Chondrocyte (in vitro differentiated cells): Measurements from ENCODE around the gene S100A10. TPM values are rescaled to one million over a fixed set of nuclear protein-coding genes. Genes with fewer than 3 reads are reported as not detected.
A peak's percentile ranks its signal among the peaks of the same experiment; 100 is the strongest.

ENCODE experiments used
- DNase-seq: peaks from one replicate; pipeline ENCODE4 v3.0.0; 2021; ENCODE audit warnings: mixed read lengths, low spot score
- H3K27ac Mint-ChIP-seq: one replicate; pipeline ENCODE4 v1.8.0; 2021; ENCODE audit warnings: mild to moderate bottlenecking, moderate library complexity, mixed read lengths; ENCODE audit not compliant: unreplicated experiment
- H3K27me3 Mint-ChIP-seq: 2 replicates; pipeline ENCODE4 v1.8.0; 2021; ENCODE audit warnings: low read depth, mixed read lengths
- H3K36me3 Mint-ChIP-seq: 2 replicates; pipeline ENCODE4 v1.8.0; 2021; ENCODE audit warnings: low read depth, mixed read lengths
- H3K4me1 Mint-ChIP-seq: 2 replicates; pipeline ENCODE4 v1.8.0; 2021; ENCODE audit warnings: low read depth, mild to moderate bottlenecking, mixed read lengths
- H3K4me3 Mint-ChIP-seq: one replicate; pipeline ENCODE4 v1.8.0; 2021; ENCODE audit warnings: mild to moderate bottlenecking, moderate library complexity, mixed read lengths; ENCODE audit not compliant: unreplicated experiment
- H3K9me3 Mint-ChIP-seq: 2 replicates; pipeline ENCODE4 v1.8.0; 2021; ENCODE audit warnings: low read depth, mixed read lengths
- total RNA-seq: library from RNA; stranded (reverse); gene quantifications from 3 replicates; pipeline ENCODE4 v1.2.1, GENCODE V29; 2021
- TF ChIP-seq, protein P1 (sequence below): fragments of 200-600 bp; sonication (generic); IDR thresholded peaks from 2 replicates; pipeline ENCODE4 v1.5.0; 2021; ENCODE audit warnings: antibody characterized with exemption, mild to moderate bottlenecking, moderate library complexity

The S100A10 gene
- total RNA-seq, 1 donor from 2014 or later = 560 TPM

GRCh38 chr1:151988405-151988923, 5.2 kb downstream of the S100A10 start:
- no peak for DNase-seq
- H3K4me1 Mint-ChIP-seq = peaks cover 73% of the 10 kb centered on the region
- H3K4me3 Mint-ChIP-seq = peak overlapping the region; percentile 50
- H3K27me3 Mint-ChIP-seq = no peaks in the 10 kb centered on the region
- H3K9me3 Mint-ChIP-seq = no peaks in the 10 kb centered on the region
- TF ChIP-seq, protein P1, sequence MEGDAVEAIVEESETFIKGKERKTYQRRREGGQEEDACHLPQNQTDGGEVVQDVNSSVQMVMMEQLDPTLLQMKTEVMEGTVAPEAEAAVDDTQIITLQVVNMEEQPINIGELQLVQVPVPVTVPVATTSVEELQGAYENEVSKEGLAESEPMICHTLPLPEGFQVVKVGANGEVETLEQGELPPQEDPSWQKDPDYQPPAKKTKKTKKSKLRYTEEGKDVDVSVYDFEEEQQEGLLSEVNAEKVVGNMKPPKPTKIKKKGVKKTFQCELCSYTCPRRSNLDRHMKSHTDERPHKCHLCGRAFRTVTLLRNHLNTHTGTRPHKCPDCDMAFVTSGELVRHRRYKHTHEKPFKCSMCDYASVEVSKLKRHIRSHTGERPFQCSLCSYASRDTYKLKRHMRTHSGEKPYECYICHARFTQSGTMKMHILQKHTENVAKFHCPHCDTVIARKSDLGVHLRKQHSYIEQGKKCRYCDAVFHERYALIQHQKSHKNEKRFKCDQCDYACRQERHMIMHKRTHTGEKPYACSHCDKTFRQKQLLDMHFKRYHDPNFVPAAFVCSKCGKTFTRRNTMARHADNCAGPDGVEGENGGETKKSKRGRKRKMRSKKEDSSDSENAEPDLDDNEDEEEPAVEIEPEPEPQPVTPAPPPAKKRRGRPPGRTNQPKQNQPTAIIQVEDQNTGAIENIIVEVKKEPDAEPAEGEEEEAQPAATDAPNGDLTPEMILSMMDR = no peak
- H3K36me3 Mint-ChIP-seq = peaks cover 16% of the 10 kb centered on the region
- peak overlapping the region; percentile 99 for H3K27ac Mint-ChIP-seq

DNA sequence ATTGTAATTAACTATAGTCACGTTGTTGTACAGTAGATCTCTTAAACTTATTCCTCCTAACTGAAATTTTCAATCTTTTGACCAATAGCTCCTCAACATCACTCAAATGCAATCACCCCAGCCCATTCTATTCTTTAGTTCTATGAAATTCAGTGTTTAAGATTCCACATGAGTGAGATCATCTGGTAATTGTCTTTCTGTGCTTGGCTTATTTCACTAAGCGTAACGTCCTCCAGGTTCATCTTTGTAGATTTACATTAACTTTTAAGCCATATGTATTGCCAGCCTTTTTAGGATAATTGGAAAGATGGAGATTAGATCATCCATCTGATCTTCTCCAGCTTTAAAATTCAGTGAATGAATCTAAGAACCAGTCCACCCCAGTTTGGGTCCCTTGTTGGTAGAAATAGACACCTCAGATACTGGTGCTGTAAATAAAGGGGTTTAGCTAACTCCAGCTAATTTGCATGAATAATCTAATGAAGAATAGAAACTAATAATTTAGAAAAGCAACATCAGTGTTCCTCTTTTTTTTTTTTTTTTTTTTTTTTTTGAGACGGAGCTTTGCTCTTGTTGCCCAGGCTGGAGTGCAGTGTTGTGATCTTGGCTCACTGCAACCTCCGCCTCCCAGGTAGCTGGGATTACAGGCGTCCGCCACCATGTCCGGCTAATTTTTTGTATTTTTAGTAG, 7.0 kb downstream of the S100A10 start:
- H3K36me3 Mint-ChIP-seq = peaks cover 26% of the 10 kb centered on the region
- H3K9me3 Mint-ChIP-seq = no peaks in the 10 kb centered on the region
- peaks cover 75% of the 10 kb centered on the region for H3K4me1 Mint-ChIP-seq
- peak overlapping the region; percentile 37 for H3K27ac Mint-ChIP-seq
- TF ChIP-seq, protein P1 = no peak
- no peaks in the 10 kb centered on the region for H3K27me3 Mint-ChIP-seq
- DNase-seq = no peak
- no peak overlapping the region for H3K4me3 Mint-ChIP-seq

- no peaks in the 10 kb centered on the region for H3K9me3 Mint-ChIP-seq
- H3K4me1 Mint-ChIP-seq = peaks cover 75% of the 10 kb centered on the region
- no peak overlapping the region for H3K27ac Mint-ChIP-seq
- peaks cover 29% of the 10 kb centered on the region for H3K36me3 Mint-ChIP-seq
- no peak for DNase-seq
- no peaks in the 10 kb centered on the region for H3K27me3 Mint-ChIP-seq
- no peak overlapping the region for H3K4me3 Mint-ChIP-seq
- TF ChIP-seq, protein P1 = no peak
These were observed 7.9 kb downstream of the S100A10 start for GRCh38 chr1:151985768-151986167.

GRCh38 chr1:151985270-151985669, 8.4 kb downstream of the S100A10 start:
- DNase-seq = no peak
- Mint-ChIP-seq H3K27ac (no peak overlapping the region), H3K4me1 (peaks cover 75% of the 10 kb centered on the region), H3K36me3 (peaks cover 29% of the 10 kb centered on the region), H3K27me3 (no peaks in the 10 kb centered on the region), H3K9me3 (no peaks in the 10 kb centered on the region), H3K4me3 (no peak overlapping the region)
- TF ChIP-seq, protein P1 = no peak

- H3K36me3 Mint-ChIP-seq = peaks cover 29% of the 10 kb centered on the region
- H3K27ac Mint-ChIP-seq = no peak overlapping the region
- no peak overlapping the region for H3K4me3 Mint-ChIP-seq
- no peaks in the 10 kb centered on the region for H3K27me3 Mint-ChIP-seq
- TF ChIP-seq, protein P1 = no peak
- no peak for DNase-seq
- H3K4me1 Mint-ChIP-seq = peaks cover 73% of the 10 kb centered on the region
- no peaks in the 10 kb centered on the region for H3K9me3 Mint-ChIP-seq
These were observed 9.2 kb downstream of the S100A10 start for GRCh38 chr1:151984313-151984956.
